GM18511 (cell line): Measurements from ENCODE around the gene TPMT.

Experiments used
- ATAC-seq: cut with Tn5 transposase; IDR thresholded peaks from one replicate; pipeline ENCODE4 v1.9.1; 2021; ENCODE audit warnings: mild to moderate bottlenecking, moderate library complexity; ENCODE audit not compliant: unreplicated experiment

The TPMT gene

DNA sequence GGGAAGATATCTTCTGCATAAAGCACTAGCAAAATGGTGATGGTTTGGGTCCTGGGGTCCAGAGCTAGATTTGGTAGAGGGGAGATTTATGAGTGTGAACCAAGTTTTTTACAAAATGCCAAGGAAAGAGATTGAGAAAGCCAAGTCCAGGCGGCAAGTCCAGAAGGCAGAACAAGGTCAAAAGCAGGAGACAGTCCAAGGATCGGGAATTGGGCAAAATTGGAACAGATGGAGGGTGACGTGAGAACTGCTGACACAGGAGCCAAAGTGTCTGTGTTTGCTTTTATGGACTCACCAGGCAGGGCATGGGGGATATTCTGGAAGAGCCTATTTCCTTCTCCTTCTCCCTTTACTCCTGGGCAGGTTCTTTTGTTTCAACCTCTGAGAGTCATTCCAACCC lies 36.5 kb downstream of the TPMT start:
- no peak for ATAC-seq

DNA sequence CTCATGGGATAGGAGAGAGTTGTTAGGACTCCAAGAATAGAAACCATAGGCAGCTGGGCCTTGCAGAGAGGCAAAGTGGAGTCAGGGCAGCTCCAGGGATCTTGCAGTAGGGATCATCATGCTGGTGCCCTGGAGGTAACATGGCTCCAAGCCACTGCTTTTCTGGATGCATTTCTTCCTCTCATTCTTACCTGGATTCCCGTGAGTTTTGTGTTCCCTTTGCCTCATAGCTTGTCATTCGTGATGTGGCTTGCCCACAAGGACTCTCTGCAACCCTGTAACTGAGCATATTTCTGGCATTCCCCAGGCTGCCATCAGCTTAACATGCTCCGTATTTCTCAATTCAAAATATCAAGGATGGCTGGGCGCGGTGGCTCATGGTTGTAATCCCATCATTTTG lies 37.7 kb downstream of the TPMT start:
- no peak for ATAC-seq

DNA sequence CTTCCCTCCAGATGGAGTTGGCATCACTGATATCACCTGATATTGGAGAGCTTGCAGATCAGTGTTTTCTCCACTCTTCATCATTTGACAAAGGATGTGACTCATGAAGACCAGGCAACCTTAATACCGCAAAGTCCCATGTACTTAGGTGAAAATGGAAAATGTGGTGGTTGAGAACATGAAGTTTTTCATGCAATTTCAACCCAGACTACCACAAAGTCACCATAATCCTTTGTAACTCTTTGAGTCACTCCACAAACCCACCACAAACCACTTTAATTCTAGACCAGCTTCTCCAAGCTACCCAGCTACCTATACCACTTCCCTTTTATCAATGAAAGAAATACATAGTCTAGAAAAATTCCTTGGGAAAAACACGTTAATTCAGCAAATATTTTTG lies 39.5 kb downstream of the TPMT start:
- ATAC-seq, result no peak

DNA sequence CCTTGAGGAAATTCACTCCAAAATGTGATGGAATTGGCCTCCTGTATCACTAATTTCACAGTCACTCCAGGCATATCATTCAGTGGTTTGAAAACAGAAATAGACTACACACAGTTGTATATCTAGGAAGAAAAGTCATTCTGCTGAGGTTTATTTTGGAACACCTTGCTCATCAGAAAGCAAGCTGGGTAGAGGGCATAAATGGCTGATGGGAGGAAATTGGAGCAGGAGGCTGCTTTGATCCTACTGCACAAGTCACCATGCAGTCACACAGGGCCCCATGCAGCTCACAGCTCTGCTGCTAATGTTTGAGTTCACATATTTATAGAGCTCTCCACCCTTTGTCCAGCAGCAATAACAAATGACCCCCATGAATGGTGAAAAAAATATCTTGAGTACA lies 44.7 kb downstream of the TPMT start:
- no peak for ATAC-seq

DNA sequence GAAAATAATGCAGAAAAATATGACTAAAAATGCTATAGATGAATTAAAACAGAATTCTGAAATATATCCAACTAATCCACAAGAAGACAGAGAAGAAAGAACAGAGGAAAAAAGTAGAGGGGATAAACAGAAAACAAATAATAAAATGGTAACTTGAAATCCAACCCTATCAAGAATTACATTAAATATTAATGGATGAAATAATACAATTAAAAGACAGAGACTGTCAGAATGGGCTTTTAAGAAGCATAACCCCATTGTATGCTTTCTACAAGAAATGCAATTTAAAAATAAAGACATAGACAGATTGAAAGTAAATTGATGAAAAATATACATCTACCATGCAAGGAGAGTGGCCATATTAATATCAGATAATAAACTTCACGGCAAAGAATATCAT lies 47.8 kb downstream of the TPMT start:
- no peak for ATAC-seq

DNA sequence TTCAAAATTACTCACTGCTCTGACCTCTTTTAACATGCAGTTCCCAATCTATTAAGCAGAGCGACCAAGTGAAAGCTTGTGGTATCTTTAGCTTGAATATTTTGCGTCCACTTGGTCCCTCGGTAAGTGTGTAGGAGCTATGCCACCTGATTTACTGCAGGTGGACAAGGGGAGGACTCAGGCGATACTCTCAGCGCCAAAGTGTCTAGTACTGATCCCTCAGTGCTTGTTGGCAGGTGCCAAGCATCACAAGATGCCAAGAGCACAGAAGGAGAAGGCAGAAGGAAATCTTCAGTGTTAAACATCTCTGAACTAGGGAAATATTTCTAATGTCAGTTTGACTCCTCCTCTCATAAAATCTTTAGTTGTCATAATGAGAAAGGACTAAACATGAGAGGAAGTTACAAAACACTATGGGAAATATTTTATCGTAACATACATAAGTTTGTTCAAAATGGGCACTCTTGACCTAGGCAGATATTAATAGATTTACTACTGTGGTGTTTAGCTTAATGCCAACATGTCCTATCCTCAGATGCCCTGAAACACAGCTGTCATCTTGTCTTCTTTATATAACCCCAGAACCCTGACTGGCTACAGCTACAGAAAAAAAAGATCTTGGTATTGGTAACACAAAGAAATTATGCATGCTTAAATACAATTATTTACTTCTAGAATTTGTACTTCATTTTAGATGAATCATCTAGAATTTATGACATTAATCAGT lies 51.9 kb downstream of the TPMT start:
- ATAC-seq, result no peak

DNA sequence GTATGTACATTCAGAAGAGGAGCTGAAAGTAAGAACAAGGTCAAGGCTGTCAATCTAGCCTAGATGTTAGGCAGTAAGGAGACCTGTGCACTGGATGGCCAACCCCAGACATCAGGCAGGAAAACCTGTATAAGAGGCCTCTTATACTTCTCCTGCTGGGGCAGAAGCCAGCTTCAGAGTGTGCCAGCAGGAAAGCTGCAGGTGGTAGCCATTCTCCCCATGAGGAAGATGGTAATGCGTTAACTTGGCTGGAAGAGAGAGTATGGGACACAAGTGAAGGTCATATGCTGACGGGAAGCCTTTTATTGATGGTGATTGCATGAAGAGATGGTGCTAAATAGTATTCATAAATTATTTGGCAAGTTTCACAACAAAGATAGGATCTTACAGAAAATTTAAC lies 53.0 kb downstream of the TPMT start:
- no peak for ATAC-seq

DNA sequence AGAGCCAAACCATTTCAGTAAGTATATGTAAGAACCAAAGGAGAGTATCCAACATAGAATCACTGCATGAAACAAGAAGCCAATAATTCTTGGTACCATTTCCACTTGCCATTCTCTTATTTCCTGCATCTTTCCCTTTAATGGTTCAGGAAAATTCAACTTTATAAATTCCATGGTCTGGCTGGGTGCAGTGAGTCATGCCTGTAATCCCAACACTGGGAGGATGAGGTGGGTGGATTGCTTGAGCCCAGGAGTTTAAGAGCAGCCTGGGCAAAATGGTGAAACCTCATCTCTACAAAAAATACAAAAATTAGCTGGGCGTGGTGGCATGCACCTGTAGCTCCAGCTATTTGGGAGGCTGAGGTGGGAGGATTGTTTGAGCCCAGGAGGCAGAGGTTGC lies 53.6 kb downstream of the TPMT start:
- no peak for ATAC-seq

DNA sequence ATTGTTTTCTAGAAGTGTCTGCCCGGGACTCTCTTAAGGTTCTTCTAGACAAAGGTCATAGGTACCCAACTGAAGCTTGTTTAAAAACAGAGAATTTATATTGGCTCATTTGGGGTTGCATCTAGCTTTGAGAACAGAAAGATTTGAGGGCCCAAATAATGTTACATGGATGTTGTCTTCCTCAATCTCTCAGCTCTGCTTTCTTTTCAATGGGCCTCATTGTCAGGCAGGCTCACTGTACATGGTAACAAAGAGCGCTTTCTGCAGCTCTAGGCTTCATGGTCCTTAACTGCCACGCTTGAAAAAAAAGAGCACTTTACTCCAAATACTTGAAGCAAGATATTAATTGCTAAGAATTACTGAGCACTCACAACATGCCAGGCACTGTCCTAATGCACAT lies 54.6 kb downstream of the TPMT start:
- ATAC-seq, result no peak

DNA sequence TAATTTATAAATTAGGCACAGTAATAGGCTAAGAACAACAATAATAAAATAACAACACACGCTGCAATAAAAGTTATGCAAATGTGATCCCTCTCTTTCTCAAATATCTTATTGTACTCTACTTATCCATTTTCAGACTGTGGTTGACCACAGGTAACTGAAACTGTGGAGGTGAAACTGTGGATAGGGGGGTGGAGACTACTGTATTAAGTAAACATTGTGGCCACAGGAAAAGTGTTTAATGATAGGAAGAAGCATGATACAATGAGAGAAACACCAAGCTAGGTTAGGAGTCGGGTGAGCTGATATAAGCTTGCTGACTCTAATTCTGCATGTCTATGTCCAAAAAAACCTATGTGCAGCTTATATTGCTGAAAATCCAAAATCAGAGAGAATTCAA lies 55.4 kb downstream of the TPMT start:
- no peak for ATAC-seq

DNA sequence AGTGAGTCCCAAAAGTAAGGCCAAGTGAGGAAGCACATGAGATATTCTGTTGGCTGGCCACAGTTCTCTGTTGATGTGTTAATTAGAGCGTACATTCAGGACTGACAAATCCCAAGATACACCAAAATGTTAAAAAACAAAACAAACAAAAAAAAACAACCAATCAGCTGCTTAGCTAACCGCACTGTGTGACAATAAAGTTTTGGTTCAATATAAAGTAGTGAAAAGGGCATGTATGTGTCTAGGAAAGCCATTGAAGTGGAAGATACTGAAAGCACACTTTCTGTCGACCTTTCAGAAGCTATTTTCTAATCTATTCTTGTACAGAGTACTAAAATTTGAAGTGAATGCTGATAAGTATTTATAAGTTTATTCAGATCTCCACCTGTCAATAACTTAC lies 58.5 kb downstream of the TPMT start:
- no peak for ATAC-seq

DNA sequence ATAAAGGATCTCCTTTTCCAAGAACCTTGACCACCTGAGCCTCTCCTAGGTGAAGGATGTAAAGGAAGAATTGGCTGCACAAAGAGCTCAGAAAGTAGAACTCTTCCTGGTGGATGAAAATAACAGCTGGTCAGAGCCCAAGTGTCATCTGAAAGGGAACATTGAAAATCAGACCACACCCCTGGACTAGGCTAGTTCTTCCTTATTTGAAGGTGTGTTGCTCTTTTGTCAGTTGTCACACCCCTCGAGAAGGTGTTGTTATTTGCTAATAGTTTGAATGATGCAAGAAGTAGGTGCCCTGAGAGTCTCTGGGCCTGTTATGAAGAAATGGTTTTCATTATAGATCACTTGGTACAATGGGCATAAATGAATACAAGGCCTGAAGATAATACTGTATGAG lies 63.5 kb downstream of the TPMT start:
- no peak for ATAC-seq

DNA sequence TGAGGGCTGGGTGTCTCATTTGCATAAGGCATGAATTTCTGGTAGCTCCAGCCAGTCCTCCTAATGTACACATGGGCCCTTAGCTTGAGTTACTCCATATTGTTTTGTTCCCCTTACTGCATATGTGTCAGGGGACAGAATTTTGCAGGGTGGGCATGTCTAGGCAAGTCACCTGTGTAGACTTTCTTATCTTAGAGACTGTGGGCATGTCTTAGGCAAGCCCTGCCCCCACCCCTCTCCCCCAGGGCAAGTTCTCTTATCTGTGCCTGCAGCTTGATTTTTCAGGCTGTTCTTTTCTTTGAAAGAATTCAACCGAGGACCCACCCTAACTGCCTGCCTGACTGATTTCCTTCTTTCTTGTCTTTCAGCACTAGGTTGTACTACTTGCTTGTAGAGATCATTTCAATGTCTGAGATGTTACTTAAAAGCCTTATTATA lies 64.5 kb downstream of the TPMT start:
- ATAC-seq, result no peak

DNA sequence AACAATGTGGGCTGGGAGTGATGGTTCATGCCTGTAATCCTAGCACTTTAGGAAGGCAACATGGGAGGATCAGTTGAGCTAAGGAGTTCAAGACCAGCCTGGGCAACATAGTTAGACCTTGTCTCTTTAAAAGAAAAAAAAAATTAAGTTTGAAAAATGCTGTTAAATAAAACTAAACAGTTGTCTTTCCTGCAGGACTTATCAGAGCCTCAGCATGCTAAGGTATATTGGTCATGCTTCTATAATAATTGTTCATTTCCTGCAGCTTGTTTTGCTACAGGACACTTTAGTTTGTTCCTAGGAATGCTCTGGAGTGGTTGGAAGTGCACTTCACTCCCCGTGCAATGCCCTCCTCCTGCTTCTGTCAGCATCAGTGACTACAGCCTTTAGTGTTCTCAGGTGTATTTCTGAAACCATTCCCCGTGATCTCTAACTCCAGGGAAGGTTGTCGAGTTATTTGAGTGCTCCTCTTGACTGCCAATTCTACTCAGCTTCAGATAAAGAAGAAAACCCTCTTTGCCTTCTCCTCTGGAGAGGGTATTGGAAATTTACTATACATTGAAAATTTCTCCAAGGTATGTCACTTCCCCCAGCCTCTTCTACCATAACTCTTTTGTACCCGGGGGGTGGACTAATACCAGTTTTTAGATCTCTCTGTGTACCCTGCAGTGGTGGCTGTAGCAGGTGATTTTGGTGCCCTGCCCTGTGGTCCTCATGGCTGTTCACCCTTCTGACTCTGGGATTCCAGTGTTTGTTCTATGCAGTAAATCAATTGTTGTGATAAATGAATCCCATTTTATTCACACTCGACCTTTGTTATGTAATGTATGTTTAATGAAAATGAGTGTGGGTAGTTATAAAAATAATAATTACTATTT lies 66.2 kb downstream of the TPMT start:
- no peak for ATAC-seq

DNA sequence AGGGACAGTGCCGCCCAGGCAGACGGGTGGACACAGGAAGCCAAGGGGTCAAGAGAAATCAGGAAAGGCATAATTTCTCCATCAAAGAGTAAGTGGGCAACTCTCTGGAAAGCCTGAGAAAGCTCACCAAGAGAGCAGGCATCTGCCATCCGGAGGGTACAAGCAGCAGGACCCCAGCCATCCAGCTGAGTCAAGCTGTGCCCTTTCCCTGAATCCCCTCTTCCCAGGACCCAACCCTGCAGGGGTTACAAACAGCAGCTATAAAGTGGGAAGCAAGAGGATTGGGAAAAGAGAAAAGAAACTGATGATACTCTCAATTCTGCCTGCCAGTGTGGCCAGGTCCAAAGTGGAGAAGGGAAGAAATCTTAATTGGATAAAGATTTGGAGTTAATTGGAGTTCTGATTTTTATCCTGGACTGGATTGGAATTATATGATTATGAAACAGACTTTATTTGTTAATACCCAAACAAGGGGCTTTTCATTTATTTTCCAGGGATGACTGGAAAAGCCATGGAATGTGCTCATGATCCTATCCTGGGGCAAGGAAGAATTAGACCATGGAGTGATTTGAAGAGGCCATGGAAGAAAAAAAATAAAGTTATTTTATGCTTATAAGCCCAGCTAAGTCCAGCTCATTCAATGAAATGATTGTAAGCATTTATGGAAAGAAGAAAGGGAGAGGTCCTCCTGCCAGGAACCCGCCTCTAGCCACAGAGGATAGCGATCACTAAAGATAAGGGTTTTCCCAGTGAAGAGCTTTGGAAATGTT lies 67.3 kb downstream of the TPMT start:
- ATAC-seq, result no peak

DNA sequence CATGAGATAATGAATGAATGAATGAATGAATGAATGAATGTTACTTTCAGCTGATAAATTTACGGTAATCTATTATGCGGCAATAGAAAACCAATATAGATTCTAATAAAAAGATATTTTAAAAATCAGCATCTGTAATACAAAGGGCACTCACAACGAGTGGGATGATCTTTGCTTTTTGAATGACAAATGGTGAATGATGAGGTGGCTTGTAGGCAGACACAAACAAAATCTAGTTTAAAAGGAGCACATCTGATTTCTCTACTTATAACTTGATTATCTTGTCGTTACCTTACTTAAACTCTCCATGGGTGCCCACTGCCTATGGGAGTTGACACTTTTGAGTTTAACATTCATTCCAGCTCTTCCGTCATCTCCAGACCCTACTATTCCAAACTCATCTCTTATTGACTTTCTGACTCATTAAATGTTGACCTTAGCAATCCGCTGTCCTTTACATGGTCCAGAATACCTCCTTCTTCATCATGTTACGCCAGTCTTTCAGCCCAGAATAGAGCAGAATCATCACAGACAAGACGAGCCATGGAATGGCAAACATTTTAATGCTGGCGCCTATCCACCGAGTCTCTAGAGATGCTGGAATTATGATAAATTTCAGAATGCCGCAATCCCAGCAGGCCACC lies 73.7 kb downstream of the TPMT start:
- ATAC-seq, result no peak

DNA sequence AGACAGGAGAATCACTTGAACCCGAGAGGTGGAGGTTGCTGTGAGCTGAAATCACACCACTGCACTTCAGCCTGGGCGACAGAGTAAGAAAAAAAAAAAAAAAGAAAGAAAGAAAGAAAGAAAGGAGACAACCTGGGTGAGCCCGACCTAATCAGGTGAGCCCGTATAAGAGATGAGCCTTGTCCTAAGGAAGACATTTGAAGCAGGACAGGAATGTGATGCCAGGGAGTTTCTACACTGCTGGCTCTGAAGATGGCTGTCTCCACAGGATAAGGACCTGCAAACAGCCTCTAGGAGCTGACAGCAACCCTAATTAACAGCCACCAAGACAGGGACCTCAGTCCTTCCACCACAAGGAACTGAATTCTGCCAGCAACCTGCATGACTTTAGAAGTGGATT lies 74.3 kb downstream of the TPMT start:
- no peak for ATAC-seq

DNA sequence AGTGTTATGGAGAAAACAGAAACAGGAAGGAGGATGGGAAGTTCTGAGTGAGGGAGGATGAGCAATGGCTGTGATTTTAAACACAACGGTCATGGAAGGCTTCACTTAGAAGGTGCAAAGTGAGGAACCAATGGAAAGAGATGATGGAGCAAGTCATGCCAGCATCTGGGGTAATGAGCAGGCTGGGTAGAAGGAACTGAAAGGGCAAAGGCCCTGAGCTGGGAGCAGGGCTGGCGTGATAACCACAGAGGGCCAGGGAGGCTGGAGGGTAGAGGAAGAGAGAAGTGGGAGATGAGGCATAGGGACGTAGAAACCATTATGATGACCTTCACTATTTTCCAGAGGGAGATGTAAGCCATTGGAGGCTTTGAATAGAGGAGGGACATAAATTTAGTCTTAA lies 76.0 kb downstream of the TPMT start:
- ATAC-seq, result no peak
